ENCODE data around the gene SNRNP25. TPM values are rescaled to one million over a fixed set of nuclear protein-coding genes. Genes with fewer than 3 reads are reported as not detected.

Gene SNRNP25
- total and polyA plus RNA-seq, 2 of the 8 experiments (the other 6 are each of a cell fraction or from before 2014, with no cell fraction given) = 53.0 to 58.4 TPM

DNA sequence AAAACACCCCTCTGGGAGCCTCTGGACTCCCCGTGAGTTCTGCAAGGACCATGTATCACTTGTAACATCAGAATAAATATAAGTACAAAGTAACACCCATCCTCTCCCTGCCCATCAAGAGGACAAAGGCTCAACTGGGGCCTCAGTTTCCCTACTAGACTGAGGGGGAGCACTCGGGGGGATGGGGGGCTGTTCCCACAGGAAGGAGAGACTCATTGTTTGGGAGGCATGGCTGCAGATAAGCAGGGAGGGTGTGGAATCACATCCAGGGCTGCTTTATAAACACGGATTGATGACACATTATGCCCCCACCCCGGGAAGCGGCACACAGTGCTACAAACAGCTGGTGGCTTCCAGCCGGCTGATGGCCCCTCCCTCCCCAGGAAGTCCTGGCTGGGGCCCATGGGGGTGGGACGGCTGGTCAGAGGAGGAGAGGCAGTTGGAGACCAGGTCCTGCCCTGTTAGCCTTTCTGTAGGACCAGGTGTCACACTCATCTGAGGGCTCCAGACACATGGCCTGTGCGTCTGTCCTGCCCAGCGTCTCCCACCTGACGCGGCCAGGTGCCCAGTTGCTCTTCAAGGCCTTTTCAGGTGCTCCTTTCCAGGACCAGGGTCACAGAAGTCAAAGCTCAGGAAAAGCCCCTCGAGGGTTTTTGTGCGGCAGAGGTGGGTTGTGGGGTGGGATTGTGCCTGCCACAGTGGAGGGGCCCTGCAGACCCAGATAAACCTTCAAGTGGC, 23.1 kb downstream of the SNRNP25 start (continued):
- TF ChIP-seq, protein P1, sequence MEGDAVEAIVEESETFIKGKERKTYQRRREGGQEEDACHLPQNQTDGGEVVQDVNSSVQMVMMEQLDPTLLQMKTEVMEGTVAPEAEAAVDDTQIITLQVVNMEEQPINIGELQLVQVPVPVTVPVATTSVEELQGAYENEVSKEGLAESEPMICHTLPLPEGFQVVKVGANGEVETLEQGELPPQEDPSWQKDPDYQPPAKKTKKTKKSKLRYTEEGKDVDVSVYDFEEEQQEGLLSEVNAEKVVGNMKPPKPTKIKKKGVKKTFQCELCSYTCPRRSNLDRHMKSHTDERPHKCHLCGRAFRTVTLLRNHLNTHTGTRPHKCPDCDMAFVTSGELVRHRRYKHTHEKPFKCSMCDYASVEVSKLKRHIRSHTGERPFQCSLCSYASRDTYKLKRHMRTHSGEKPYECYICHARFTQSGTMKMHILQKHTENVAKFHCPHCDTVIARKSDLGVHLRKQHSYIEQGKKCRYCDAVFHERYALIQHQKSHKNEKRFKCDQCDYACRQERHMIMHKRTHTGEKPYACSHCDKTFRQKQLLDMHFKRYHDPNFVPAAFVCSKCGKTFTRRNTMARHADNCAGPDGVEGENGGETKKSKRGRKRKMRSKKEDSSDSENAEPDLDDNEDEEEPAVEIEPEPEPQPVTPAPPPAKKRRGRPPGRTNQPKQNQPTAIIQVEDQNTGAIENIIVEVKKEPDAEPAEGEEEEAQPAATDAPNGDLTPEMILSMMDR (IDR thresholded peaks at IDR 0.05; ENCODE audit: control extremely low read depth in 1 of 3, insufficient read depth in 1 of 3, low read depth in 1 of 3, low read length in 3 of 3) = no peak
- no peak for TF ChIP-seq BRCA1 (IDR thresholded peaks at IDR 0.05; ENCODE audit: low read depth, low read length)
- TF ChIP-seq JUN (IDR thresholded peaks at IDR 0.05; ENCODE audit: low read depth, low read length) = no peak
- no peak for TF ChIP-seq JUND (IDR thresholded peaks at IDR 0.05; ENCODE audit: low read length)
- TF ChIP-seq BCL11A (IDR thresholded peaks at IDR 0.05; ENCODE audit: low read depth in 2 of 2, low read length in 2 of 2) = no peak
- TF ChIP-seq GTF2F1 (IDR thresholded peaks at IDR 0.05; ENCODE audit: borderline replicate concordance, low read depth, low read length) = no peak
- no peak for TF ChIP-seq ATF2 (IDR thresholded peaks at IDR 0.05; ENCODE audit: low read length)
- no peak for TF ChIP-seq EP300 (IDR thresholded peaks at IDR 0.05; ENCODE audit: borderline replicate concordance in 1 of 2, low read depth in 2 of 2, low read length in 2 of 2)
